DND-41 (cell line): ENCODE measurements around the gene JAZF1.

Source experiments
- ATAC-seq: fragments of 200-7000 bp; cut with Tn5 transposase; 3 replicates; pipeline ENCODE4 v1.9.1; 2021; ENCODE audit warnings: low read depth; ENCODE audit not compliant: insufficient read depth
- DNase-seq: peaks from one replicate; pipeline ENCODE4 v3.0.0-alpha.2; 2020
- H2AFZ ChIP-seq: 2 replicates; pipeline ENCODE4 v1.6.0; 2012; ENCODE audit warnings: low read depth, low read length
- H3K27ac ChIP-seq: 2 replicates; pipeline ENCODE4 v1.5.1; 2012; ENCODE audit warnings: low read length, inconsistent platforms
- H3K27me3 ChIP-seq: fragments of 200-600 bp; sonication (generic); 2 replicates; pipeline ENCODE4 v1.6.0; 2012; ENCODE audit warnings: low read length, mild to moderate bottlenecking, inconsistent platforms; ENCODE audit not compliant: insufficient read depth, poor library complexity
- H3K36me3 ChIP-seq: 2 replicates; pipeline ENCODE4 v1.5.1; 2012; ENCODE audit warnings: low read length, inconsistent platforms; ENCODE audit not compliant: insufficient read depth
- H3K4me1 ChIP-seq: 2 replicates; pipeline ENCODE4 v1.5.1; 2012; ENCODE audit warnings: mild to moderate bottlenecking, low read length; ENCODE audit not compliant: insufficient read depth
- H3K4me2 ChIP-seq: 2 replicates; pipeline ENCODE4 v1.6.0; 2012; ENCODE audit warnings: mild to moderate bottlenecking, moderate library complexity, low read length, inconsistent platforms; ENCODE audit not compliant: insufficient read depth
- H3K4me3 ChIP-seq, 2 experiments: fragments of 200-600 bp in 1 of 2; shearing (Covaris generic) in 1 of 2; 2 replicates each; pipeline ENCODE4 v1.5.1; 2012 to 2016; ENCODE audit warnings: inconsistent platforms in 2 of 2, low read length in 2 of 2, mild to moderate bottlenecking in 2 of 2, low read depth in 1 of 2, moderate library complexity in 1 of 2
- H3K79me2 ChIP-seq: 2 replicates; pipeline ENCODE4 v1.6.0; 2012; ENCODE audit warnings: low read length, inconsistent platforms; ENCODE audit not compliant: insufficient read depth
- H3K9ac ChIP-seq: 2 replicates; pipeline ENCODE4 v1.6.0; 2012; ENCODE audit warnings: low read depth, mild to moderate bottlenecking, inconsistent platforms, low read length, moderate library complexity
- H3K9me3 ChIP-seq: 2 replicates; pipeline ENCODE4 v1.5.1; 2012; ENCODE audit warnings: low read length, moderate library complexity, mild to moderate bottlenecking, inconsistent platforms; ENCODE audit not compliant: insufficient read depth, severe bottlenecking
- H4K20me1 ChIP-seq: 2 replicates; pipeline ENCODE4 v1.6.0; 2012; ENCODE audit warnings: low read length; ENCODE audit not compliant: insufficient read depth
- CTCF ChIP-seq: IDR thresholded peaks from 2 replicates; pipeline ENCODE4 v1.5.1; 2012; ENCODE audit warnings: borderline replicate concordance, low read length, moderate library complexity, mild to moderate bottlenecking; ENCODE audit not compliant: poor library complexity, severe bottlenecking; ENCODE audit errors: extremely low read depth
- EZH2 ChIP-seq: IDR thresholded peaks from 3 replicates; pipeline ENCODE4 v1.6.1; 2012; ENCODE audit warnings: borderline replicate concordance, low read depth, mild to moderate bottlenecking, moderate library complexity, low read length, inconsistent platforms; ENCODE audit not compliant: severe bottlenecking

JAZF1 gene

GRCh38 chr7:28165961-28166955 is 14.3 kb downstream of the JAZF1 start:
- Histone ChIP-seq H3K4me3 (no peak overlapping the region), H3K9me3 (no peaks in the 10 kb centered on the region), H3K36me3 (no peaks in the 10 kb centered on the region), H3K4me1 (no peaks in the 10 kb centered on the region), H3K9ac (no peak overlapping the region), H2AFZ (no peak overlapping the region), H3K27ac (no peak overlapping the region), H3K79me2 (no peaks in the 10 kb centered on the region), H4K20me1 (no peaks in the 10 kb centered on the region), H3K27me3 (no peaks in the 10 kb centered on the region), H3K4me2 (no peak overlapping the region)
- no peak for DNase-seq
- no peak for TF ChIP-seq EZH2
- TF ChIP-seq CTCF: no peak
- no peak for ATAC-seq

- DNase-seq (no peak), ATAC-seq (no peak)
- no peaks in the 10 kb centered on the region for H3K79me2 ChIP-seq
- no peaks in the 10 kb centered on the region for H3K9me3 ChIP-seq
- H3K4me1 ChIP-seq: no peaks in the 10 kb centered on the region
- no peak overlapping the region for H2AFZ ChIP-seq
- no peak overlapping the region for H3K4me3 ChIP-seq
- TF ChIP-seq EZH2 (no peak), CTCF (no peak)
- no peaks in the 10 kb centered on the region for H3K36me3 ChIP-seq
- H3K27me3 ChIP-seq: no peaks in the 10 kb centered on the region
- H4K20me1 ChIP-seq: no peaks in the 10 kb centered on the region
- H3K27ac ChIP-seq: no peak overlapping the region
- no peak overlapping the region for H3K4me2 ChIP-seq
- H3K9ac ChIP-seq: no peak overlapping the region
Observed at GRCh38 chr7:28165261-28165660, 15.3 kb downstream of the JAZF1 start.

DNA sequence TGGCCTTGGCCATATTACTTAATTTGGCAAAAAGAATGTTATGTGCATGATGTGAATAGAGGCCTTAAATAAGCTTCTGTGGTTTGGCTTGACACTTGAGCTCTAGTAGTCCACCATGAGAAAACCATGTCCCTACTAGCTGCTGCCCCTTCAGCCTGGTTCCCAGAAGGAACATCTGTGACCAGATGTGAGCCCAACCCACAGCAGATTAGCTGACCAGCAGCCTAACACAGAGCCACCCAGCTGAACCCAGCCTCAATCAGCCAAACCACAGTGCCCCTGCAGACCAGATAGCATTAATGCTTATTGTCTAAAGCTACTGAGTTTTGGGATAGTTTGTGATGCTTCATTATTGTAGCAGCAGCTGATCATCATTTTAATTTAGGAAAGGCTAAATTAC is 16.6 kb downstream of the JAZF1 start:
- H3K27ac ChIP-seq: no peak overlapping the region
- TF ChIP-seq EZH2: no peak
- TF ChIP-seq CTCF: no peak
- H4K20me1 ChIP-seq: no peaks in the 10 kb centered on the region
- no peaks in the 10 kb centered on the region for H3K36me3 ChIP-seq
- no peaks in the 10 kb centered on the region for H3K9me3 ChIP-seq
- ATAC-seq (no peak), DNase-seq (no peak)
- H3K4me1 ChIP-seq: no peaks in the 10 kb centered on the region
- H3K79me2 ChIP-seq: no peaks in the 10 kb centered on the region
- H3K9ac ChIP-seq: no peak overlapping the region
- no peak overlapping the region for H3K4me3 ChIP-seq
- no peak overlapping the region for H2AFZ ChIP-seq
- H3K4me2 ChIP-seq: no peak overlapping the region
- no peaks in the 10 kb centered on the region for H3K27me3 ChIP-seq
